Esophagus squamous epithelium (tissue), 4 donors: ENCODE measurements around the gene JARID2.

Experiments
- POLR2A ChIP-seq, 4 donors: fragments of 450-650 bp; IDR thresholded peaks; one replicate each; pipeline ENCODE4 v1.6.1; 2017; ENCODE audit warnings: antibody characterized with exemption in 4 of 4, mild to moderate bottlenecking in 4 of 4, moderate library complexity in 3 of 4
- TF ChIP-seq, protein P1 (sequence below), 6 experiments: fragments of 450-650 bp in 4 of 6; fragments of 200-600 bp in 2 of 6; sonication (generic) in 2 of 6; IDR thresholded peaks; one replicate each; pipeline ENCODE4 v1.5.1; 2016 to 2019; ENCODE audit warnings: antibody characterized with exemption in 6 of 6, mild to moderate bottlenecking in 4 of 6, moderate library complexity in 4 of 6

DNA sequence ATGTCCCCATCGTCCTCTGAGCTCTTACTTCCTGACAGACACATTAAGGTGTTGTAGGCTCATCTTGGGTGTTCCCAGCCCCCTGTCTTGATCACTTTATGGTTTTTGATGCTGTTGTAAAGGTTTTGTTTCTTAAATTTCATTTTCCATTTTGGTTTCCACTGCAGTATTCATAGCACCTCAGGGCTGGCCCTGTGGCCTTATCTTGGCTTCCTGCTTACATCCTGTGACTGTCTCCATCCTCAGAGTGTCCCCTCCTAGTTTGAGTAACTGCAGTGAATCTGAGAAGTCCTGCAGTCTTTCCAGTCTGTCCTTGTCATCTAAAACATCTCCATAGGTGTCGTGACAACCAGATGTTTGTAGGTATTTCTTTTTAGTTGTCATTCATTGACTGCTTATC, 50.9 kb downstream of the JARID2 start:
- TF ChIP-seq, protein P1, sequence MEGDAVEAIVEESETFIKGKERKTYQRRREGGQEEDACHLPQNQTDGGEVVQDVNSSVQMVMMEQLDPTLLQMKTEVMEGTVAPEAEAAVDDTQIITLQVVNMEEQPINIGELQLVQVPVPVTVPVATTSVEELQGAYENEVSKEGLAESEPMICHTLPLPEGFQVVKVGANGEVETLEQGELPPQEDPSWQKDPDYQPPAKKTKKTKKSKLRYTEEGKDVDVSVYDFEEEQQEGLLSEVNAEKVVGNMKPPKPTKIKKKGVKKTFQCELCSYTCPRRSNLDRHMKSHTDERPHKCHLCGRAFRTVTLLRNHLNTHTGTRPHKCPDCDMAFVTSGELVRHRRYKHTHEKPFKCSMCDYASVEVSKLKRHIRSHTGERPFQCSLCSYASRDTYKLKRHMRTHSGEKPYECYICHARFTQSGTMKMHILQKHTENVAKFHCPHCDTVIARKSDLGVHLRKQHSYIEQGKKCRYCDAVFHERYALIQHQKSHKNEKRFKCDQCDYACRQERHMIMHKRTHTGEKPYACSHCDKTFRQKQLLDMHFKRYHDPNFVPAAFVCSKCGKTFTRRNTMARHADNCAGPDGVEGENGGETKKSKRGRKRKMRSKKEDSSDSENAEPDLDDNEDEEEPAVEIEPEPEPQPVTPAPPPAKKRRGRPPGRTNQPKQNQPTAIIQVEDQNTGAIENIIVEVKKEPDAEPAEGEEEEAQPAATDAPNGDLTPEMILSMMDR (IDR thresholded peaks at IDR 0.05), result no peak
- TF ChIP-seq POLR2A (IDR thresholded peaks at IDR 0.05), result no peak
